ENCODE data around the gene SERPINA5.
"Not testable (repeated sequence)": the region's sequence is repeated elsewhere in the genome, so short reads cannot be mapped to it uniquely, and the experiment has no call there.

SERPINA5 gene

GRCh38 chr14:94623856-94624499, 42.8 kb downstream of the SERPINA5 start:
- no peak for DNase-seq (ENCODE audit: low read depth)

GRCh38 chr14:94624537-94625352, 43.5 kb downstream of the SERPINA5 start:
- no peak for DNase-seq (ENCODE audit: low read depth)

- DNase-seq (ENCODE audit: low read depth) = no peak
Measured at GRCh38 chr14:94625353-94625635, 44.1 kb downstream of the SERPINA5 start.

- DNase-seq (ENCODE audit: low read depth) = no peak
Measured at GRCh38 chr14:94628578-94628977, 47.4 kb downstream of the SERPINA5 start.

GRCh38 chr14:94630396-94630795, 49.2 kb downstream of the SERPINA5 start:
- no peak for DNase-seq (ENCODE audit: low read depth)

- DNase-seq (ENCODE audit: low read depth) = no peak
Measured at GRCh38 chr14:94631050-94631449, 49.8 kb downstream of the SERPINA5 start.

- no peak for DNase-seq (ENCODE audit: low read depth)
Measured at GRCh38 chr14:94631536-94632304, 50.5 kb downstream of the SERPINA5 start.

- DNase-seq (ENCODE audit: low read depth) = no peak
Measured at GRCh38 chr14:94632305-94632590, 51.0 kb downstream of the SERPINA5 start.

- DNase-seq (ENCODE audit: low read depth) = no peak
Measured at GRCh38 chr14:94633121-94633520, 51.9 kb downstream of the SERPINA5 start.

- DNase-seq (ENCODE audit: low read depth) = no peak
Measured at GRCh38 chr14:94635154-94635553, 53.9 kb downstream of the SERPINA5 start.

- DNase-seq (ENCODE audit: low read depth) = peak; percentile 8
Measured at GRCh38 chr14:94636744-94637412, 55.7 kb downstream of the SERPINA5 start.

GRCh38 chr14:94637814-94638213, 56.6 kb downstream of the SERPINA5 start:
- not testable (repeated sequence) for DNase-seq (ENCODE audit: low read depth)

- peak; percentile 10 for DNase-seq (ENCODE audit: low read depth)
Measured at GRCh38 chr14:94638339-94638738, 57.1 kb downstream of the SERPINA5 start.

- DNase-seq (ENCODE audit: low read depth) = no peak
Measured at GRCh38 chr14:94638961-94639817, 58.0 kb downstream of the SERPINA5 start.

- no peak for DNase-seq (ENCODE audit: low read depth)
Measured at GRCh38 chr14:94640721-94641631, 59.8 kb downstream of the SERPINA5 start.

- no peak for DNase-seq (ENCODE audit: low read depth)
Measured at GRCh38 chr14:94641632-94641955, 60.4 kb downstream of the SERPINA5 start.

Data from amniotic epithelial cell (primary cell).